GM21390 (cell line): ENCODE data around the gene SCAF1.

Experiments
- ATAC-seq: cut with Tn5 transposase; IDR thresholded peaks from one replicate; pipeline ENCODE4 v1.9.1; 2021; ENCODE audit not compliant: unreplicated experiment

The SCAF1 gene

GRCh38 chr19:49642492-49643035 is 555 bp downstream of the SCAF1 start:
- ATAC-seq, result no peak

DNA sequence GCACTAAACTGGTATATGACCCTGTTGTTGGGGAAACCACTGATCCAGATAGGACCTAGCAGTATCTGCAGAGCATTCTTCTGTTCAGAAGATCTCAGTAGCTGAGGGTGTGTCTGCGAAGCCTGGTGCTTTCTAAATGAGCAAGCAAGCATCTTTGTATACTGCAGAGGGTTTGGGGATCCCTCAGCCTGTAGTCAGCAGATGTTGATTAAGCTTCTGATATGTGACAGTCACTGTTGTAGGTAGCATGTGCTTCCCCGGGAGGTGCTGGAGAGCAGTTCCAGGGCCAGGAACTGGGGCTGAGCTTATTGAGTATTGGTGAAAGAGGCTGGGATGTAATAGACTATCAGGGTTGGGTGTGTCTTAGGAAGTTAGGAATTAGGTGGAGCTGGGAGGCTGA is 1.5 kb downstream of the SCAF1 start:
- ATAC-seq, result no peak

DNA sequence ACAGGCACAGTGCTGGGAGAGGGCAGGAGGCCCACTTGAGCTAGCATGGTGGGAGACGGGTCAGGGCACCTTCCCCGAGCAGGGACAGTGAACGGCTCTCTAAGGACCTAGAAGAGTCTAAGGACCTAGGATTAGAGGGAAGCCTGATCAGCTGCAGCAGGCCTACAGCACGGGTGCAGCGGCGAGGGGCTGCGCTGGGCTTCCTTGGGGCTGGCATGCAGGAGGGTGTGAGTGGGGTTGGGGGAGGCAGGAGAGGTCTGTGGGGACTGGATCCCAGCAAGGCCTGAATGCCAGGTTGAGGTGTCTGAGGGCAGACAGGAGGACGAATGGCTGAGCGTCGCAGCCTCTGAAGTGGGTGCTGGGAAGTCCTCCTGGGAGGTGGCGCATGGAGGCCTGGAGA is 3.6 kb downstream of the SCAF1 start:
- ATAC-seq, result no peak

- ATAC-seq, result no peak
Measured at GRCh38 chr19:49645995-49646394, 4.0 kb downstream of the SCAF1 start.

GRCh38 chr19:49646586-49646985 is 4.6 kb downstream of the SCAF1 start:
- no peak for ATAC-seq

DNA sequence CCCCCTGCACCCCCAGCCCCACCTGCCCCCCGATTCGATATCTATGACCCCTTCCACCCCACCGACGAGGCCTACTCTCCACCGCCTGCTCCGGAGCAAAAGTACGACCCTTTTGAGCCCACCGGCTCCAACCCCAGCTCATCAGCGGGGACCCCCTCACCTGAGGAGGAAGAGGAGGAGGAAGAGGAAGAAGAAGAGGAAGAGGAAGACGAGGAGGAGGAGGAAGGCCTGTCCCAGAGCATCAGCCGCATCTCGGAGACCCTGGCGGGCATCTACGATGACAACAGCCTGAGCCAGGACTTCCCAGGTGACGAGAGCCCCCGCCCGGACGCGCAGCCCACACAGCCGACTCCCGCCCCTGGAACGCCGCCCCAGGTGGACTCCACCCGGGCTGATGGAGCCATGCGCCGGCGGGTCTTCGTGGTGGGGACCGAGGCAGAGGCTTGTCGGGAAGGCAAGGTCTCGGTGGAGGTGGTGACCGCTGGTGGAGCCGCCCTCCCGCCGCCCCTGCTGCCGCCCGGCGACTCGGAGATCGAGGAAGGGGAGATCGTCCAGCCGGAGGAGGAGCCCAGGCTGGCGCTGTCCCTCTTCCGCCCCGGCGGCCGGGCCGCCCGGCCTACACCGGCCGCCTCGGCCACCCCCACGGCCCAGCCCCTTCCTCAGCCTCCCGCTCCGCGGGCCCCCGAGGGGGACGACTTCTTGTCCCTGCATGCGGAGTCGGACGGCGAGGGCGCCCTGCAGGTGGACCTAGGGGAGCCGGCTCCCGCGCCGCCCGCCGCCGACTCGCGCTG is 9.2 kb downstream of the SCAF1 start:
- ATAC-seq, result no peak

DNA sequence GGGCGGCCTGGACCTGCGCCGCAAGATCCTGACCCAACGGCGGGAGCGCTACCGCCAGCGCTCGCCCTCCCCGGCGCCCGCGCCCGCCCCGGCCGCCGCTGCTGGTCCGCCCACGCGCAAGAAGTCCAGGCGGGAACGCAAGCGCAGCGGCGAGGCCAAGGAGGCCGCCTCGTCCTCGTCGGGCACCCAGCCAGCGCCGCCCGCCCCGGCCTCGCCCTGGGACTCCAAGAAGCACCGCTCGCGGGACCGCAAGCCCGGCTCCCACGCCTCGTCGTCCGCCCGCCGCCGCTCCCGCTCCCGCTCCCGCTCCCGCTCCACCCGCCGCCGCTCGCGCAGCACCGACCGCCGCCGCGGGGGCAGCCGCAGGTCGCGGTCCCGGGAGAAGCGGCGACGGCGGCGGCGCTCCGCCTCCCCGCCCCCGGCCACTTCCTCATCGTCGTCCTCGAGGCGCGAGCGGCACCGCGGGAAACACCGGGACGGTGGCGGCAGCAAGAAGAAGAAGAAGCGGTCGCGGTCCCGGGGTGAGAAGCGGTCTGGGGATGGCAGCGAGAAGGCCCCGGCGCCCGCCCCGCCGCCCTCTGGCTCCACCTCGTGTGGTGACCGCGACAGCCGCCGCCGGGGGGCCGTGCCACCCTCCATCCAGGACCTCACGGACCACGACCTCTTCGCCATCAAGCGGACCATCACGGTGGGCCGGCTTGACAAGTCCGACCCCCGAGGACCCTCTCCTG is 10.0 kb downstream of the SCAF1 start:
- no peak for ATAC-seq

GRCh38 chr19:49652551-49653465 is 10.8 kb downstream of the SCAF1 start:
- ATAC-seq, result no peak

DNA sequence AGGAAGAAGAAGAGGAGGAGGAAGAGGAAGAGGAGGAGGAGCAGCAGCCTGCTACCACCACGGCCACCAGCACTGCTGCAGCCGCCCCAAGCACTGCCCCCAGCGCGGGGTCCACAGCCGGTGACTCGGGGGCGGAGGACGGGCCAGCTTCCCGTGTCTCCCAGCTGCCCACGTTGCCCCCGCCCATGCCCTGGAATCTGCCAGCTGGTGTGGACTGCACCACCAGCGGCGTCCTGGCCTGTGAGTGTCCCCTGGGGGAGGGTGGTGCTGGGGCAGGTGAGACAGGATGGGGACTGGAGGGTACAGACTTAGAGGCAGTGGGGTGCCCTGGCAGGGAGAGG is 11.4 kb downstream of the SCAF1 start:
- no peak for ATAC-seq

- ATAC-seq, result no peak
Measured at GRCh38 chr19:49654581-49654980, 12.6 kb downstream of the SCAF1 start.

DNA sequence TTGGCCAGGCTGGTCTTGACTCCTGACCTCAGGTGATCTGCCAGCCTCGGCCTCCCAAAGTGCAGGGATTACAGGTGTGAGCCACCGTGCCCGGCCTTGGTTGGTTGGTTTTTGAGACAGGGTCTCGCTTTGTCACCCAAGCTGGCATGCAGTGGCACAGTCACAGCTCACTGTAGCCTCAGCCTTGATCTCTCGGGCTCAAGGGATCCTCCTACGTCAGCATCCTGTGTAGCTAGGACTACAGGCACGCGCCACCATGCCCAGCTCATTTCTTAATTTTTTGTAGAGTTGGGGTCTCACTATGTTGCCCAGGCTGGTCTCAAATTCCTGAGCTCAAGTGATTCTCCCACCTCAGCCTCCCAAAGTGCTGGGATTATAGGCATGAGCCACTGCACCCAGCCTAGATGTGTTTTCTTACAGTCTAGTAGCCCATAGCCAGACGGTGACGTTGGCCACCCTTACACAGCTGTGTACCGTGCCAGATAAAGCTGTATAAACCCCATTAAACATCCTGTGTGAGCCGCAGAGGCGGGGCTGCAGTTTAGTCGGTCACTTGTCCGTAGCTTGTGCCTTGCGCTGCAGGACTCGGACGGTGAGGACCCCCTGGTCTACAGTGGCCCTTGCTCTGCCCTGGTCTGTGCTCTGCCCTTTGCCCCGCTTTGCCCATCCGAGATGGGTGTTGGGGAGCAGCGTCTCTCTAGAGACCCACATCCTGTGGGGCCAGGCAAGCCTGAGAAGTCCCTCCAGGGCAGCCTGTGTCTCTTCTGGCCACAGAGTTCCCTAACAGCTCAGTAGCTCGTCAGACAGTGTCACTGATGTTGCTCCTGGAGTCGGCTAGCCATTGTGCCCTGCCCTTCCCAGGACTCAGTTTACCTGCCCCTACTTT is 13.8 kb downstream of the SCAF1 start:
- no peak for ATAC-seq

GRCh38 chr19:49656456-49657109 is 14.6 kb downstream of the SCAF1 start:
- ATAC-seq, result no peak

GRCh38 chr19:49657493-49658138 is 15.6 kb downstream of the SCAF1 start:
- ATAC-seq, result no peak

DNA sequence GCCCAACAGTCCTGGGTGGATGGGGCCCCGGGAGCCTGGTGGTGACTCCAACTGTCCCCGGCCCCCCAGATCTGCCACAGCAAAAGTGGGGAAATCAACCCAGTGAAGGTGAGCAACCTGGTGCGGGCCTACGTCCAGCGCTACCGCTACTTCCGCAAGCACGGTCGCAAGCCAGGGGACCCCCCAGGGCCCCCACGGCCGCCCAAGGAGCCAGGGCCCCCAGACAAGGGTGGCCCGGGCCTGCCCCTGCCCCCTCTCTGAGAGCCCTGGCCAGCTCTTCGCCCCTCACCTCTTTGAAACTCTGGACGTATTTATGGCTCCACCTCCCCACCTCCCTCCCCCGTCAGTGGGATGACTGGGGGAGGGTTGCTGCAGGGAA is 16.1 kb downstream of the SCAF1 start:
- no peak for ATAC-seq

GRCh38 chr19:49658566-49659442 is 16.8 kb downstream of the SCAF1 start:
- no peak for ATAC-seq

- no peak for ATAC-seq
Measured at GRCh38 chr19:49660338-49660961, 18.4 kb downstream of the SCAF1 start.

- no peak for ATAC-seq
Measured at GRCh38 chr19:49662011-49662410, 20.0 kb downstream of the SCAF1 start.

DNA sequence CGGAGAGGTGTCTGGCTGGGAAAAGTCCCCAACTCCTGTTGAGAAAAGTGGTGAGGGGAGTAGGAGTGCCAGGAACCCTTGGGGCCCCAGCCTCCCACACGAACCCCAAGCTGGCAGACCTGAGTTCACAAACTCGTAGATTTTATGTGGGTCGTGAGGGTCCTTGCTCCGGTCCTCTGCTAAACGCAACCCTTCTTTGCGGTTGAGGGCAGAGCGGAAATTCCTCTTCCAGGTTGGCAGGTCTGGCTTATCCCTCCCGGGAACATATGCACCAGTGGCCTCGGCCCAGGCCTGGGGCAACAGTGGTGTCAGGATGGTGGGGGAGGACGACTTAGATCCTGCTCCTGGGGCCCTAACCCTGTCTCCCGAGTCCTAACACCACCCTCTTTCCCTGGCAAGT is 21.2 kb downstream of the SCAF1 start:
- no peak for ATAC-seq
